GM12878 (cell line): ENCODE measurements around the gene FAM184B. TPM values are rescaled to one million over a fixed set of nuclear protein-coding genes. Genes with fewer than 3 reads are reported as not detected.

ENCODE experiments used
- ATAC-seq: fragments of 200-7000 bp; cut with Tn5 transposase; 3 replicates; pipeline ENCODE4 v1.9.1; 2020; ENCODE audit warnings: mild to moderate bottlenecking, moderate library complexity
- BruUV-seq: library from RNA; stranded (reverse); fragments of 400-500 nt; replicated peaks from 2 replicates; lab custom pipeline; 2021; lab: Mats Ljungman, UMichigan
- CTCF ChIA-PET: fragments of 300-600 bp; sonication (Branson Sonifier 250); formaldehyde crosslinking; extraction: SDS; loops from one replicate; lab custom pipeline; 2021; ENCODE audit warnings: inconsistent platforms; lab: Yijun Ruan, JAX
- POLR2A ChIA-PET: fragments of 350-600 bp; formaldehyde crosslinking; extraction: SDS; loops from one replicate; lab custom pipeline; 2021; ENCODE audit warnings: inconsistent platforms; lab: Charles Lee
- RAD21 ChIA-PET: fragments of 300-600 bp; sonication (Branson Sonifier 250); formaldehyde crosslinking; loops from one replicate; lab custom pipeline; 2023; ENCODE audit warnings: antibody characterized with exemption; ENCODE audit not compliant: unreplicated experiment; lab: Charles Lee
- SMC1A ChIA-PET: fragments of 300-600 bp; sonication (Branson Sonifier 250); formaldehyde crosslinking; loops from one replicate; lab custom pipeline; 2023; ENCODE audit not compliant: unreplicated experiment, uncharacterized antibody; lab: Charles Lee
- DNase-seq: peaks from one replicate; pipeline ENCODE4 v3.0.0-alpha.2; 2011; ENCODE audit warnings: low read depth, low spot score
- FAIRE-seq: peaks from 3 replicates; lab custom pipeline; 2011; peaks lifted over from hg19 to GRCh38; lab: Jason Lieb, UNC
- H2AFZ ChIP-seq: 2 replicates; pipeline ENCODE4 v1.6.0; 2011; ENCODE audit warnings: low read depth, low read length, control low read depth; ENCODE audit not compliant: control insufficient read depth
- H3K27ac ChIP-seq: 2 replicates; pipeline ENCODE4 v1.5.1; 2011; ENCODE audit warnings: control low read depth; ENCODE audit not compliant: control insufficient read depth, insufficient read depth
- H3K27me3 ChIP-seq, 2 experiments: replicated peaks in 1 of 2; 2 replicates each; pipeline versions ENCODE4 v1.6.0 to v1.6.1; 2011; ENCODE audit warnings: low read length in 1 of 2; ENCODE audit not compliant: control insufficient read depth in 2 of 2, insufficient read depth in 2 of 2
- H3K36me3 ChIP-seq, 2 experiments: 2 replicates each; pipeline ENCODE4 v1.5.1; 2011; ENCODE audit warnings: low read length in 1 of 2; ENCODE audit not compliant: control insufficient read depth in 2 of 2, insufficient read depth in 2 of 2
- H3K4me1 ChIP-seq: 2 replicates; pipeline ENCODE4 v1.6.1; 2011; ENCODE audit warnings: mild to moderate bottlenecking, low read length, moderate library complexity, mixed read lengths; ENCODE audit not compliant: control insufficient read depth, insufficient read depth
- H3K4me2 ChIP-seq: 2 replicates; pipeline ENCODE4 v1.6.0; 2011; ENCODE audit warnings: control low read depth; ENCODE audit not compliant: control insufficient read depth, insufficient read depth
- H3K4me3 ChIP-seq: fragments of 200-600 bp; sonication (generic); 2 replicates; pipeline ENCODE4 v1.5.1; 2016
- H3K79me2 ChIP-seq: 2 replicates; pipeline ENCODE4 v1.6.0; 2011; ENCODE audit warnings: low read length; ENCODE audit not compliant: control insufficient read depth, insufficient read depth
- H3K9ac ChIP-seq: 2 replicates; pipeline ENCODE4 v1.8.0; 2011; ENCODE audit warnings: low read length, control low read depth, mixed read lengths; ENCODE audit not compliant: control insufficient read depth, insufficient read depth
- H3K9me3 ChIP-seq: replicated peaks from 3 replicates; pipeline ENCODE4 v1.5.1; 2011; ENCODE audit warnings: mild to moderate bottlenecking, low read length; ENCODE audit not compliant: control insufficient read depth, insufficient read depth
- H4K20me1 ChIP-seq: 2 replicates; pipeline ENCODE4 v1.6.0; 2011; ENCODE audit not compliant: control insufficient read depth, insufficient read depth
- CEBPB ChIP-seq, 2 experiments: fragments of 150-350 bp in 1 of 2; IDR thresholded peaks; 2 replicates each; pipeline ENCODE4 v1.6.1; 2012 to 2014; ENCODE audit warnings: low read depth in 2 of 2, low read length in 2 of 2, borderline replicate concordance in 1 of 2, inconsistent platforms in 1 of 2
- EP300 ChIP-seq, 2 experiments: fragments of 150-350 bp in 1 of 2; IDR thresholded peaks; 2 replicates each; pipeline ENCODE4 v1.6.1; 2011 to 2012; ENCODE audit warnings: low read depth in 2 of 2, low read length in 2 of 2, borderline replicate concordance in 1 of 2, improper control_type of control experiment in 1 of 2, inconsistent platforms in 1 of 2; ENCODE audit not compliant: control insufficient read depth in 1 of 2
- FOXM1 ChIP-seq: IDR thresholded peaks from 2 replicates; pipeline ENCODE4 v1.6.1; 2012; ENCODE audit warnings: low read depth, mild to moderate bottlenecking, inconsistent platforms, low read length, moderate library complexity
- HDAC2 ChIP-seq: fragments of 200-600 bp; sonication (generic); IDR thresholded peaks from 2 replicates; pipeline ENCODE4 v1.6.1; 2017
- IKZF2 ChIP-seq, 2 experiments: fragments of 450-650 bp; IDR thresholded peaks; 2 replicates each; pipeline ENCODE4 v1.6.1; 2017; ENCODE audit warnings: mild to moderate bottlenecking in 2 of 2, moderate library complexity in 2 of 2
- KDM1A ChIP-seq: fragments of 200-600 bp; sonication (generic); IDR thresholded peaks from 2 replicates; pipeline ENCODE4 v1.6.1; 2016; ENCODE audit warnings: borderline replicate concordance
- NBN ChIP-seq: fragments of 450-650 bp; IDR thresholded peaks from 2 replicates; pipeline ENCODE4 v1.6.1; 2016
- POLR2AphosphoS5 ChIP-seq: IDR thresholded peaks from 2 replicates; pipeline ENCODE4 v1.6.1; 2011; ENCODE audit warnings: mild to moderate bottlenecking, low read length, inconsistent platforms
- RFX5 ChIP-seq: IDR thresholded peaks from 2 replicates; pipeline ENCODE4 v1.6.1; 2011; ENCODE audit warnings: low read depth, low read length, improper control_type of control experiment
- SPI1 ChIP-seq: IDR thresholded peaks from 2 replicates; pipeline ENCODE4 v1.6.1; 2011; ENCODE audit warnings: low read depth, mild to moderate bottlenecking, low read length, moderate library complexity, borderline replicate concordance; ENCODE audit not compliant: insufficient read depth
- YBX1 ChIP-seq: fragments of 450-650 bp; IDR thresholded peaks from 2 replicates; pipeline ENCODE4 v1.6.1; 2016; ENCODE audit warnings: antibody characterized with exemption
- in situ Hi-C: fragments of 300-500 bp; cut with MboI; formaldehyde crosslinking; loops from 9 replicates; pipeline ENCODE4 v1.14.3; 2018; ENCODE audit warnings: mixed read lengths
- intact Hi-C: fragments of 100-400 bp; cut with micrococcal nuclease; formaldehyde crosslinking; loops from one replicate; pipeline ENCODE4 v1.14.2; 2022; ENCODE audit not compliant: unreplicated experiment
- polyA plus RNA-seq, 11 experiments: library from polyadenylated mRNA; depleted of rRNA in 4 of 11; unstranded in 6 of 11; stranded (reverse) in 5 of 11; fragments of >200 nt; fragmentation: Nextera tagmentation in 4 of 11; fragmentation: Illumina TruSeq in 1 of 11; extraction: Ambion mirVana in 4 of 11; extraction: Trizol in 1 of 11; gene quantifications; 1 replicate in 1 of 11; 2 replicates in 10 of 11; pipeline versions ENCODE4 v1.2.1 to v1.2.3, GENCODE V29; 2011 to 2016; ENCODE audit warnings: inconsistent platforms in 2 of 11, missing spikeins in 2 of 11, low read depth in 1 of 11
- total RNA-seq, 4 experiments: library from RNA; depleted of rRNA in 3 of 4; stranded (reverse); fragments of >200 nt in 3 of 4; fragmentation: Illumina TruSeq in 1 of 4; extraction: Trizol in 1 of 4; gene quantifications; 2 replicates each; pipeline versions ENCODE4 v1.2.1 to v1.2.3, GENCODE V29; 2013 to 2021
- TF ChIP-seq, protein P1 (sequence below), 3 experiments: IDR thresholded peaks in 2 of 3; conservative IDR thresholded peaks in 1 of 3; 2 replicates each; pipeline ENCODE4 v1.5.1; 2011; ENCODE audit warnings: low read depth in 3 of 3, low read length in 3 of 3, mild to moderate bottlenecking in 3 of 3, control low read depth in 2 of 3, moderate library complexity in 2 of 3, inconsistent platforms in 1 of 3, mixed read lengths in 1 of 3; ENCODE audit not compliant: control insufficient read depth in 2 of 3, insufficient read depth in 1 of 3; ENCODE audit errors: extremely low read depth in 1 of 3
- TF ChIP-seq, protein P2 (sequence below): IDR thresholded peaks from 2 replicates; pipeline ENCODE4 v1.6.1; 2011; ENCODE audit warnings: mild to moderate bottlenecking, low read depth, low read length, moderate library complexity; ENCODE audit not compliant: insufficient replicate concordance
- TF ChIP-seq, protein P3 (sequence below): fragments of 450-650 bp; IDR thresholded peaks from 2 replicates; pipeline ENCODE4 v1.6.1; 2017; ENCODE audit warnings: mild to moderate bottlenecking, moderate library complexity

Gene FAM184B
- total and polyA plus RNA-seq, 10 of the 15 experiments (the other 5 are each of a cell fraction or from before 2014, with no cell fraction given), result under 0.01 TPM; not detected in 9

DNA sequence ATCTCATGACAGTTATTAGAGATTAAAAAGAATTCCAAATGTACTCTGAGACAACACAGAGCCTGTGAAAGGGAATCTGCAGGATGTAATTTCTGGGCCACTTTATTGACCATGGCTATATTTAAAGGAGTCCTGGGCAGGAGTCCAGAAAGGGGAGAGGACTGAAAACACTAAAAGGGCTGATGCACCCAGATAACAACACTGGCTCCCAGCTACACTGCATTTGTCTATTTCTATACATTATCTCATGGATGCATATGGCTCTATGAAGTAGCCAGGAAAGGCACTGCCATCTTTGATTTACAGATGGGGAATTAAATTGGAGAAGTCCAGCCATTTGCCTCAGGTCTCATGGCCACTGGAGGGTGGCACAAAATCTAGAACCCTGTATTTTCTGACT lies 111.0 kb downstream of the FAM184B start:
- no peaks in the 10 kb centered on the region for H3K27me3 ChIP-seq
- intact Hi-C loops (no loop called here), in situ Hi-C loops (no loop called here)
- no peak overlapping the region for H3K27ac ChIP-seq
- no peak overlapping the region for H3K4me2 ChIP-seq
- DNase-seq (no peak), ATAC-seq (no peak), FAIRE-seq (no peak)
- no peaks in the 10 kb centered on the region for H3K36me3 ChIP-seq
- no peak overlapping the region for H2AFZ ChIP-seq
- H3K4me1 ChIP-seq, result peaks cover 1% of the 10 kb centered on the region; the same call in 1 of the 2 replicates
- POLR2A ChIA-PET, result no interaction called here
- H4K20me1 ChIP-seq, result no peaks in the 10 kb centered on the region
- H3K9me3 ChIP-seq, result no peaks in the 10 kb centered on the region; the same call in 2 of the 3 replicates
- CTCF ChIA-PET, result interaction anchor here (0.5 to 1.6 kb wide), 3 partner anchors 10 to 121 kb away, joined by 3 to 4 read pairs (median 4); no protein-coding TSS in a partner anchor
- SMC1A ChIA-PET, result interaction anchor here (0.7 kb wide), 1 partner anchor 182 kb away, joined by 4 read pairs; no protein-coding TSS in a partner anchor
- no TSS peak for BruUV-seq
- no peak overlapping the region for H3K4me3 ChIP-seq
- no peaks in the 10 kb centered on the region for H3K79me2 ChIP-seq
- TF ChIP-seq EP300 (IDR thresholded peaks at IDR 0.05; ENCODE audit: borderline replicate concordance in 1 of 2, control insufficient read depth in 1 of 2, low read depth in 2 of 2, low read length in 2 of 2), result no peak
- no peak for TF ChIP-seq HDAC2
- no peak for TF ChIP-seq FOXM1
- TF ChIP-seq NBN, result no peak
- no peak for TF ChIP-seq SPI1
- TF ChIP-seq RFX5, result no peak
- no peak for TF ChIP-seq CEBPB (IDR thresholded peaks at IDR 0.05; ENCODE audit: borderline replicate concordance in 1 of 2, low read depth in 2 of 2, low read length in 2 of 2)
- TF ChIP-seq, protein P1, sequence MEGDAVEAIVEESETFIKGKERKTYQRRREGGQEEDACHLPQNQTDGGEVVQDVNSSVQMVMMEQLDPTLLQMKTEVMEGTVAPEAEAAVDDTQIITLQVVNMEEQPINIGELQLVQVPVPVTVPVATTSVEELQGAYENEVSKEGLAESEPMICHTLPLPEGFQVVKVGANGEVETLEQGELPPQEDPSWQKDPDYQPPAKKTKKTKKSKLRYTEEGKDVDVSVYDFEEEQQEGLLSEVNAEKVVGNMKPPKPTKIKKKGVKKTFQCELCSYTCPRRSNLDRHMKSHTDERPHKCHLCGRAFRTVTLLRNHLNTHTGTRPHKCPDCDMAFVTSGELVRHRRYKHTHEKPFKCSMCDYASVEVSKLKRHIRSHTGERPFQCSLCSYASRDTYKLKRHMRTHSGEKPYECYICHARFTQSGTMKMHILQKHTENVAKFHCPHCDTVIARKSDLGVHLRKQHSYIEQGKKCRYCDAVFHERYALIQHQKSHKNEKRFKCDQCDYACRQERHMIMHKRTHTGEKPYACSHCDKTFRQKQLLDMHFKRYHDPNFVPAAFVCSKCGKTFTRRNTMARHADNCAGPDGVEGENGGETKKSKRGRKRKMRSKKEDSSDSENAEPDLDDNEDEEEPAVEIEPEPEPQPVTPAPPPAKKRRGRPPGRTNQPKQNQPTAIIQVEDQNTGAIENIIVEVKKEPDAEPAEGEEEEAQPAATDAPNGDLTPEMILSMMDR (IDR thresholded peaks at IDR 0.05 in 2 of 3, conservative IDR thresholded peaks at IDR 0.05 in 1 of 3; ENCODE audit: control insufficient read depth in 2 of 3, extremely low read depth in 1 of 3, insufficient read depth in 1 of 3, low read depth in 3 of 3, low read length in 3 of 3), result no peak
- no peak for TF ChIP-seq YBX1
- TF ChIP-seq KDM1A, result no peak
- TF ChIP-seq POLR2AphosphoS5, result no peak
- TF ChIP-seq, protein P2, sequence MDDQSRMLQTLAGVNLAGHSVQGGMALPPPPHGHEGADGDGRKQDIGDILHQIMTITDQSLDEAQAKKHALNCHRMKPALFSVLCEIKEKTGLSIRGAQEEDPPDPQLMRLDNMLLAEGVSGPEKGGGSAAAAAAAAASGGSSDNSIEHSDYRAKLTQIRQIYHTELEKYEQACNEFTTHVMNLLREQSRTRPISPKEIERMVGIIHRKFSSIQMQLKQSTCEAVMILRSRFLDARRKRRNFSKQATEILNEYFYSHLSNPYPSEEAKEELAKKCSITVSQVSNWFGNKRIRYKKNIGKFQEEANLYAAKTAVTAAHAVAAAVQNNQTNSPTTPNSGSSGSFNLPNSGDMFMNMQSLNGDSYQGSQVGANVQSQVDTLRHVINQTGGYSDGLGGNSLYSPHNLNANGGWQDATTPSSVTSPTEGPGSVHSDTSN, result no peak
- no peak for TF ChIP-seq IKZF2 (IDR thresholded peaks at IDR 0.05)
- TF ChIP-seq, protein P3, sequence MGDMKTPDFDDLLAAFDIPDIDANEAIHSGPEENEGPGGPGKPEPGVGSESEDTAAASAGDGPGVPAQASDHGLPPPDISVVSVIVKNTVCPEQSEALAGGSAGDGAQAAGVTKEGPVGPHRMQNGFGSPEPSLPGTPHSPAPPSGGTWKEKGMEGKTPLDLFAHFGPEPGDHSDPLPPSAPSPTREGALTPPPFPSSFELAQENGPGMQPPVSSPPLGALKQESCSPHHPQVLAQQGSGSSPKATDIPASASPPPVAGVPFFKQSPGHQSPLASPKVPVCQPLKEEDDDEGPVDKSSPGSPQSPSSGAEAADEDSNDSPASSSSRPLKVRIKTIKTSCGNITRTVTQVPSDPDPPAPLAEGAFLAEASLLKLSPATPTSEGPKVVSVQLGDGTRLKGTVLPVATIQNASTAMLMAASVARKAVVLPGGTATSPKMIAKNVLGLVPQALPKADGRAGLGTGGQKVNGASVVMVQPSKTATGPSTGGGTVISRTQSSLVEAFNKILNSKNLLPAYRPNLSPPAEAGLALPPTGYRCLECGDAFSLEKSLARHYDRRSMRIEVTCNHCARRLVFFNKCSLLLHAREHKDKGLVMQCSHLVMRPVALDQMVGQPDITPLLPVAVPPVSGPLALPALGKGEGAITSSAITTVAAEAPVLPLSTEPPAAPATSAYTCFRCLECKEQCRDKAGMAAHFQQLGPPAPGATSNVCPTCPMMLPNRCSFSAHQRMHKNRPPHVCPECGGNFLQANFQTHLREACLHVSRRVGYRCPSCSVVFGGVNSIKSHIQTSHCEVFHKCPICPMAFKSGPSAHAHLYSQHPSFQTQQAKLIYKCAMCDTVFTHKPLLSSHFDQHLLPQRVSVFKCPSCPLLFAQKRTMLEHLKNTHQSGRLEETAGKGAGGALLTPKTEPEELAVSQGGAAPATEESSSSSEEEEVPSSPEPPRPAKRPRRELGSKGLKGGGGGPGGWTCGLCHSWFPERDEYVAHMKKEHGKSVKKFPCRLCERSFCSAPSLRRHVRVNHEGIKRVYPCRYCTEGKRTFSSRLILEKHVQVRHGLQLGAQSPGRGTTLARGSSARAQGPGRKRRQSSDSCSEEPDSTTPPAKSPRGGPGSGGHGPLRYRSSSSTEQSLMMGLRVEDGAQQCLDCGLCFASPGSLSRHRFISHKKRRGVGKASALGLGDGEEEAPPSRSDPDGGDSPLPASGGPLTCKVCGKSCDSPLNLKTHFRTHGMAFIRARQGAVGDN, result no peak
- no peak overlapping the region for H3K9ac ChIP-seq
- RAD21 ChIA-PET, result interaction anchor here (1.5 kb wide), 1 partner anchor 121 kb away, joined by 4 read pairs; no protein-coding TSS in a partner anchor
